ENCODE results near the gene CCL22.

CCL22 gene

GRCh38 chr16:57347858-57348257, 10.7 kb upstream of the CCL22 start:
- H3K4me3 ChIP-seq (ENCODE audit: low read depth, low read length): no peak overlapping the region
- TF ChIP-seq, protein P1, sequence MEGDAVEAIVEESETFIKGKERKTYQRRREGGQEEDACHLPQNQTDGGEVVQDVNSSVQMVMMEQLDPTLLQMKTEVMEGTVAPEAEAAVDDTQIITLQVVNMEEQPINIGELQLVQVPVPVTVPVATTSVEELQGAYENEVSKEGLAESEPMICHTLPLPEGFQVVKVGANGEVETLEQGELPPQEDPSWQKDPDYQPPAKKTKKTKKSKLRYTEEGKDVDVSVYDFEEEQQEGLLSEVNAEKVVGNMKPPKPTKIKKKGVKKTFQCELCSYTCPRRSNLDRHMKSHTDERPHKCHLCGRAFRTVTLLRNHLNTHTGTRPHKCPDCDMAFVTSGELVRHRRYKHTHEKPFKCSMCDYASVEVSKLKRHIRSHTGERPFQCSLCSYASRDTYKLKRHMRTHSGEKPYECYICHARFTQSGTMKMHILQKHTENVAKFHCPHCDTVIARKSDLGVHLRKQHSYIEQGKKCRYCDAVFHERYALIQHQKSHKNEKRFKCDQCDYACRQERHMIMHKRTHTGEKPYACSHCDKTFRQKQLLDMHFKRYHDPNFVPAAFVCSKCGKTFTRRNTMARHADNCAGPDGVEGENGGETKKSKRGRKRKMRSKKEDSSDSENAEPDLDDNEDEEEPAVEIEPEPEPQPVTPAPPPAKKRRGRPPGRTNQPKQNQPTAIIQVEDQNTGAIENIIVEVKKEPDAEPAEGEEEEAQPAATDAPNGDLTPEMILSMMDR (IDR thresholded peaks at IDR 0.05; ENCODE audit: borderline replicate concordance, insufficient read depth, low read depth, low read length): no peak

GRCh38 chr16:57348327-57348726, 10.3 kb upstream of the CCL22 start:
- H3K4me3 ChIP-seq (ENCODE audit: low read depth, low read length): no peak overlapping the region
- TF ChIP-seq, protein P1 (IDR thresholded peaks at IDR 0.05; ENCODE audit: borderline replicate concordance, insufficient read depth, low read depth, low read length): no peak

DNA sequence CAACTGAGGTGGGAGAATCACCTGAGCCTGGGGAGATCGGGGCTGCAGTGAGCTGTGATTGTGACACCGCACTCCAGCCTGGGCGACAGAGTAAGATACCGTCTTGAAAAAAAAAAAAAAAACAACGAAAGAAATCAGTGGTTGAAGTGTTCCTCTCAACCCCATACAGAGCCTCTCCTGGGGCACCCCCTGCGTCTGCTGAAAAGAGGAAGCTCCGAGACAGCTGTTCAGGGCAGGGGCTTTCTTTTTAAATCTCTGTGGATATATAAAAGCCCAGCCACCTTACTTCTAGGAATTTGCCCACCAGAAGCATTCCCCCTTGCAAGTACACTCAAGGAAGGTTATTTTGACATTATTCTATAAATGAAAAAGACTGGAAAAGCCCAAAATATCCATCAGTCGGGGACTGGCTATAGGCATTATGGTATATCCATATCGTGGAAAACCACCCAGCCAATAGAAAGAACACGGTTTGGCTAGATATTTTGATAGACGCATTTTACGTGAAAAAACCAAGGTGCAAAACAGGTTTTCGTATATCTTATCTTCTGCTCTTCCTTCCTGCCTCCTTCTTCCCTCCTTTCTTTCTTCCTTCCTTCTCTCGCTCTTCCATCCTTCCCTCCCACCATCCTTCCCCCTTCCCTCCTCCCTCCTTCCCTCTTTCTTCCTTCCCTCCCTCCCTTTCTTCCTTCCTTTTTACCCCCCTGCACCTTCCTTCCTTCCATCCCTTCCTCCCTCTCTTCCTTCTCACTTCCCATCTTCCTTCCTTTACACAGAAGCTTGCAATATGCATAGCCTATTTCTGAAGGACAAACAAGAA, 9.2 kb upstream of the CCL22 start:
- H3K4me3 ChIP-seq (ENCODE audit: low read depth, low read length): peak overlapping the region; percentile 10

GRCh38 chr16:57352636-57353047, 5.9 kb upstream of the CCL22 start:
- TF ChIP-seq, protein P1 (IDR thresholded peaks at IDR 0.05; ENCODE audit: borderline replicate concordance, insufficient read depth, low read depth, low read length): no peak
- H3K4me3 ChIP-seq (ENCODE audit: low read depth, low read length): no peak overlapping the region

More for the DNA sequence above, 9.2 kb upstream of the CCL22 start:
- TF ChIP-seq, protein P1 (IDR thresholded peaks at IDR 0.05; ENCODE audit: borderline replicate concordance, insufficient read depth, low read depth, low read length): no peak

DNA sequence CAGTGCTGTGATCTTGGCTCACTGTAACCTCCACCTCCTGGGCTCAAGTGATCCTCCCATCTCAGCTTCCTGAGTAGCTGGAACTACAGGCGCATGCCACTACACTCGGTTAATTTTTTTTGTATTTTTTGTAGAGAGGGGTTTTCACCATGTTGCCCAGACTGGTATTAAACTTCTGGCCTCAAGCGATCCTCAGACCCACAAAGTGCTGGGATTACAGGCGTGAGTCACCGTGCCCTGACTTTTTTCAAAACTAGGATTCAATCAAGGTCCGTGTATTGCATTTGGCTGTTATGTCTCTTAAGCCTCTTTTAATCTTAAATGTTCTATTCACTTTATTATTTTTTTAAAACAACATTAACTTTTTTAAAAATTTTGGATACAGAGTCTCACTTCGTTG, 4.3 kb upstream of the CCL22 start:
- H3K4me3 ChIP-seq (ENCODE audit: low read depth, low read length): no peak overlapping the region
- TF ChIP-seq, protein P1 (IDR thresholded peaks at IDR 0.05; ENCODE audit: borderline replicate concordance, insufficient read depth, low read depth, low read length): no peak

- no peak overlapping the region for H3K4me3 ChIP-seq (ENCODE audit: low read depth, low read length)
- TF ChIP-seq, protein P1 (IDR thresholded peaks at IDR 0.05; ENCODE audit: borderline replicate concordance, insufficient read depth, low read depth, low read length): no peak
These were observed 2.6 kb upstream of the CCL22 start for GRCh38 chr16:57355898-57356414.

DNA sequence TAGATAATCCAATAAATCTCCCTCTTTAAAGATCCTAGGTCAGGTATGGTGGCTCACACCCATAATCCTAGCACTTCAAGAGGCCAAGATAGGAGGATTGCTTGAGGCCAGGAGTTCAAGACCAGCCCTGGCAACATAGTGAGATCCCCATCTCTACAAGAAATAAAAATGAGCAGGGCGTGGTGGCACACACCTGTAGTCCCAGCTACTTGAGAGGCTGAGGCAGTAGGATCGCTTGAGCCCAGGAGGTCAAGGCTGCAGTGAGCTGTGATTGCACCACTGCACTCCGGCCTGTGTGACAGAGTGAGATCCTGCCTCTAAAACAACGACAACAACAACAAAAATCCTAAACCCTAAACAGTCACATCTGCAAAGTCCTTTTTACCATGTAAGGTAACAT, 2.0 kb upstream of the CCL22 start:
- no peak overlapping the region for H3K4me3 ChIP-seq (ENCODE audit: low read depth, low read length)
- TF ChIP-seq, protein P1 (IDR thresholded peaks at IDR 0.05; ENCODE audit: borderline replicate concordance, insufficient read depth, low read depth, low read length): no peak

Data from GM12875 (cell line).